CD4-positive, alpha-beta T cell treated with Interleukin-15 for 4 hours (primary cell): Measurements from ENCODE around the gene SSPN.
"Not testable (repeated sequence)": the region's sequence is repeated elsewhere in the genome, so short reads cannot be mapped to it uniquely, and the experiment has no call there.

Experiments
- DNase-seq: peaks from one replicate; pipeline ENCODE4 v3.0.0-alpha.2; 2020; ENCODE audit warnings: low spot score

SSPN gene

GRCh38 chr12:26229910-26230309 is 34.5 kb downstream of the SSPN start:
- no peak for DNase-seq

- DNase-seq = no peak
Measured at GRCh38 chr12:26231470-26231869, 36.1 kb downstream of the SSPN start.

- DNase-seq = no peak
Measured at GRCh38 chr12:26231921-26232320, 36.5 kb downstream of the SSPN start.

- DNase-seq = no peak
Measured at GRCh38 chr12:26233631-26234030, 38.3 kb downstream of the SSPN start.

- not testable (repeated sequence) for DNase-seq
Measured at GRCh38 chr12:26235465-26235864, 40.1 kb downstream of the SSPN start.

- no peak for DNase-seq
Measured at GRCh38 chr12:26238341-26239121, 43.2 kb downstream of the SSPN start.

- no peak for DNase-seq
Measured at GRCh38 chr12:26239122-26239851, 43.9 kb downstream of the SSPN start.

- no peak for DNase-seq
Measured at GRCh38 chr12:26239852-26240815, 44.8 kb downstream of the SSPN start.

GRCh38 chr12:26241080-26241479 is 45.7 kb downstream of the SSPN start:
- no peak for DNase-seq

- no peak for DNase-seq
Measured at GRCh38 chr12:26242683-26243082, 47.3 kb downstream of the SSPN start.

GRCh38 chr12:26244503-26244902 is 49.1 kb downstream of the SSPN start:
- no peak for DNase-seq

GRCh38 chr12:26245175-26245942 is 50.0 kb downstream of the SSPN start:
- no peak for DNase-seq

- no peak for DNase-seq
Measured at GRCh38 chr12:26246483-26247164, 51.3 kb downstream of the SSPN start.

- no peak for DNase-seq
Measured at GRCh38 chr12:26247873-26248272, 52.5 kb downstream of the SSPN start.

- DNase-seq = no peak
Measured at GRCh38 chr12:26250801-26251200, 55.4 kb downstream of the SSPN start.

GRCh38 chr12:26251600-26251999 is 56.2 kb downstream of the SSPN start:
- no peak for DNase-seq

- DNase-seq = no peak
Measured at GRCh38 chr12:26252946-26253345, 57.6 kb downstream of the SSPN start.

- no peak for DNase-seq
Measured at GRCh38 chr12:26255893-26256645, 60.7 kb downstream of the SSPN start.

GRCh38 chr12:26264215-26264838 is 69.0 kb downstream of the SSPN start:
- DNase-seq = no peak

- no peak for DNase-seq
Measured at GRCh38 chr12:26265606-26266005, 70.2 kb downstream of the SSPN start.
